ENCODE measurements around the gene TTC14.

DNA sequence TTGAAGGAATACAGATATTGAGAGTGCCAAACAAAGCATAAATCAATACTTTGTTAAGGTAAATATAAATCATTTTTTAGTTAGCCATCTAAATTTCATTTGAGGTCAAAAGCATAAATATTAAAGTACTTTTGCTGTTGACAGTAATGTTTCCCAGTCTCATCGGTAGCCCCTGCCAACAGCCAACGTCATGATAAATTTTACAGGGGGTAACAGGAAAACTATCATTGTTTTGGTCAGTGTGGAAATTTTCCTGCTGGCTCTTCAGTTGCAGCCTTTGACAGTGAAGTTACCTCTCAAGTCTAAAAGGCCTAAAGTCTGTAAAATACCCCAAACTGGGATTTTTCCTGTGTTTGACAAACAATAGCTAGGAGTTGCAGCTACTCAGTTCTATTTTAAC is 37.3 kb upstream of the TTC14 start:
- TF ChIP-seq, protein P1, sequence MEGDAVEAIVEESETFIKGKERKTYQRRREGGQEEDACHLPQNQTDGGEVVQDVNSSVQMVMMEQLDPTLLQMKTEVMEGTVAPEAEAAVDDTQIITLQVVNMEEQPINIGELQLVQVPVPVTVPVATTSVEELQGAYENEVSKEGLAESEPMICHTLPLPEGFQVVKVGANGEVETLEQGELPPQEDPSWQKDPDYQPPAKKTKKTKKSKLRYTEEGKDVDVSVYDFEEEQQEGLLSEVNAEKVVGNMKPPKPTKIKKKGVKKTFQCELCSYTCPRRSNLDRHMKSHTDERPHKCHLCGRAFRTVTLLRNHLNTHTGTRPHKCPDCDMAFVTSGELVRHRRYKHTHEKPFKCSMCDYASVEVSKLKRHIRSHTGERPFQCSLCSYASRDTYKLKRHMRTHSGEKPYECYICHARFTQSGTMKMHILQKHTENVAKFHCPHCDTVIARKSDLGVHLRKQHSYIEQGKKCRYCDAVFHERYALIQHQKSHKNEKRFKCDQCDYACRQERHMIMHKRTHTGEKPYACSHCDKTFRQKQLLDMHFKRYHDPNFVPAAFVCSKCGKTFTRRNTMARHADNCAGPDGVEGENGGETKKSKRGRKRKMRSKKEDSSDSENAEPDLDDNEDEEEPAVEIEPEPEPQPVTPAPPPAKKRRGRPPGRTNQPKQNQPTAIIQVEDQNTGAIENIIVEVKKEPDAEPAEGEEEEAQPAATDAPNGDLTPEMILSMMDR (IDR thresholded peaks at IDR 0.05) = no peak
- TF ChIP-seq POLR2A (IDR thresholded peaks at IDR 0.05) = no peak

All from lower leg skin (tissue), 3 donors.